WTC11 (cell line): Measurements from ENCODE around the gene ARMC6. TPM values are rescaled to one million over a fixed set of nuclear protein-coding genes. Genes with fewer than 3 reads are reported as not detected.

Experiments
- ATAC-seq: fragments of 200-7000 bp; cut with Tn5 transposase; 2 replicates; pipeline ENCODE4 v1.10.0; 2021; ENCODE audit warnings: mild to moderate bottlenecking, moderate library complexity
- CTCF ChIA-PET: fragments of 300-600 bp; sonication (Branson Sonifier 250); formaldehyde crosslinking; loops from one replicate; lab custom pipeline; 2021; ENCODE audit warnings: antibody characterized with exemption; lab: Charles Lee
- POLR2A ChIA-PET: fragments of 350-600 bp; sonication (Branson Sonifier 250); formaldehyde crosslinking; loops from one replicate; lab custom pipeline; 2021; ENCODE audit warnings: antibody characterized with exemption; lab: Charles Lee
- DNase-seq: peaks from one replicate; pipeline ENCODE4 v3.0.0; 2021; ENCODE audit warnings: low spot score
- H3K27ac Mint-ChIP-seq: 2 replicates; pipeline ENCODE4 v1.8.0; 2021; ENCODE audit warnings: mixed read lengths
- H3K27me3 Mint-ChIP-seq: 2 replicates; pipeline ENCODE4 v1.8.0; 2021; ENCODE audit warnings: low read depth, mild to moderate bottlenecking, moderate library complexity, mixed read lengths
- H3K36me3 Mint-ChIP-seq: 2 replicates; pipeline ENCODE4 v1.8.0; 2021; ENCODE audit warnings: mixed read lengths
- H3K4me1 Mint-ChIP-seq: 2 replicates; pipeline ENCODE4 v1.8.0; 2022; ENCODE audit warnings: mixed read lengths
- H3K4me3 Mint-ChIP-seq: 2 replicates; pipeline ENCODE4 v1.8.0; 2021; ENCODE audit warnings: mild to moderate bottlenecking, moderate library complexity, mixed read lengths
- H3K9me3 Mint-ChIP-seq: 2 replicates; pipeline ENCODE4 v1.8.0; 2021; ENCODE audit warnings: mixed read lengths
- ARID4B ChIP-seq: sonication (generic); formaldehyde crosslinking; IDR thresholded peaks from 2 replicates; pipeline ENCODE4 v1.8.0; 2023; ENCODE audit warnings: missing genetic modification reagents, mild to moderate bottlenecking, borderline replicate concordance
- CBFB ChIP-seq: sonication (generic); formaldehyde crosslinking; IDR thresholded peaks from 2 replicates; pipeline ENCODE4 v1.8.1; 2022; ENCODE audit warnings: mild to moderate bottlenecking, low read depth, missing genetic modification reagents
- CREB1 ChIP-seq: sonication (generic); formaldehyde crosslinking; IDR thresholded peaks from 2 replicates; pipeline ENCODE4 v1.8.0; 2023; ENCODE audit warnings: mild to moderate bottlenecking, missing genetic modification reagents
- E2F1 ChIP-seq: sonication (generic); formaldehyde crosslinking; IDR thresholded peaks from 2 replicates; pipeline ENCODE4 v1.8.0; 2022; ENCODE audit warnings: mild to moderate bottlenecking, missing genetic modification reagents
- E2F4 ChIP-seq: sonication (generic); formaldehyde crosslinking; IDR thresholded peaks from 2 replicates; pipeline ENCODE4 v1.8.1; 2022; ENCODE audit warnings: low read depth, mild to moderate bottlenecking, moderate library complexity, missing genetic modification reagents, borderline replicate concordance
- ETV6 ChIP-seq: sonication (generic); formaldehyde crosslinking; IDR thresholded peaks from 2 replicates; pipeline ENCODE4 v1.8.1; 2022; ENCODE audit warnings: mild to moderate bottlenecking, missing genetic modification reagents
- FOXK1 ChIP-seq: sonication (generic); formaldehyde crosslinking; IDR thresholded peaks from 2 replicates; pipeline ENCODE4 v1.8.0; 2022; ENCODE audit warnings: mild to moderate bottlenecking, moderate library complexity, missing genetic modification reagents
- MLX ChIP-seq: sonication (generic); formaldehyde crosslinking; IDR thresholded peaks from 2 replicates; pipeline ENCODE4 v1.8.1; 2023; ENCODE audit warnings: mild to moderate bottlenecking, missing genetic modification reagents, moderate library complexity
- NFE2L1 ChIP-seq: sonication (generic); formaldehyde crosslinking; IDR thresholded peaks from 2 replicates; pipeline ENCODE4 v1.8.1; 2023; ENCODE audit warnings: missing genetic modification reagents
- OVOL2 ChIP-seq: fragments of 250-450 bp; sonication (Bioruptor Pico); IDR thresholded peaks from 2 replicates; pipeline ENCODE4 v1.9.0; 2021; ENCODE audit warnings: mild to moderate bottlenecking, borderline replicate concordance
- SMAD3 ChIP-seq: sonication (generic); formaldehyde crosslinking; IDR thresholded peaks from 2 replicates; pipeline ENCODE4 v1.8.0; 2022; ENCODE audit warnings: missing genetic modification reagents, mild to moderate bottlenecking, borderline replicate concordance
- SMAD4 ChIP-seq: sonication (generic); formaldehyde crosslinking; IDR thresholded peaks from 2 replicates; pipeline ENCODE4 v1.8.0; 2022; ENCODE audit warnings: mild to moderate bottlenecking, missing genetic modification reagents
- SP1 ChIP-seq: sonication (generic); formaldehyde crosslinking; conservative IDR thresholded peaks from 2 replicates; pipeline ENCODE4 v1.8.1; 2022; ENCODE audit warnings: missing genetic modification reagents
- TEAD4 ChIP-seq: sonication (generic); formaldehyde crosslinking; IDR thresholded peaks from 2 replicates; pipeline ENCODE4 v1.8.0; 2022; ENCODE audit warnings: mild to moderate bottlenecking, missing genetic modification reagents
- ZBTB21 ChIP-seq: sonication (generic); formaldehyde crosslinking; IDR thresholded peaks from 2 replicates; pipeline ENCODE4 v1.8.1; 2023; ENCODE audit warnings: mild to moderate bottlenecking, missing genetic modification reagents, borderline replicate concordance
- ZNF281 ChIP-seq: sonication (generic); formaldehyde crosslinking; IDR thresholded peaks from 2 replicates; pipeline ENCODE4 v1.8.0; 2023; ENCODE audit warnings: mild to moderate bottlenecking, missing genetic modification reagents
- ZNF317 ChIP-seq: sonication (generic); formaldehyde crosslinking; IDR thresholded peaks from 2 replicates; pipeline ENCODE4 v1.8.1; 2023; ENCODE audit warnings: low read depth, mild to moderate bottlenecking, moderate library complexity, missing genetic modification reagents, borderline replicate concordance
- ZNF532 ChIP-seq: fragments of 250-450 bp; sonication (Bioruptor Pico); IDR thresholded peaks from 2 replicates; pipeline ENCODE4 v1.9.0; 2021; ENCODE audit warnings: mild to moderate bottlenecking, borderline replicate concordance
- total RNA-seq: library from RNA; stranded (reverse); gene quantifications from 3 replicates; pipeline ENCODE4 v1.2.3, GENCODE V29; 2021

The ARMC6 gene
- total RNA-seq, 1 experiment from 2014 or later, result 58.8 TPM

- TF ChIP-seq SMAD3 (CRISPR knock-in tag), result no peak
These were observed 48.1 kb upstream of the ARMC6 start (continued) for GRCh38 chr19:18985257-18985656.

GRCh38 chr19:18987456-18987855 is 45.9 kb upstream of the ARMC6 start:
- Mint-ChIP-seq H3K4me3 (no peak overlapping the region), H3K4me1 (peaks cover 7% of the 10 kb centered on the region; the same call in 1 of the 2 replicates), H3K9me3 (no peaks in the 10 kb centered on the region), H3K36me3 (no peaks in the 10 kb centered on the region; the same call in 1 of the 2 replicates), H3K27ac (no peak overlapping the region), H3K27me3 (peaks cover 13% of the 10 kb centered on the region)
- TF ChIP-seq CREB1 (CRISPR knock-in tag), result no peak
- no peak for TF ChIP-seq ETV6 (CRISPR knock-in tag)
- TF ChIP-seq FOXK1, result no peak
- TF ChIP-seq ZNF281 (CRISPR knock-in tag), result no peak
- TF ChIP-seq E2F1 (CRISPR knock-in tag), result no peak
- TF ChIP-seq OVOL2 (CRISPR knock-in tag), result no peak
- TF ChIP-seq ZNF532 (CRISPR knock-in tag), result no peak
- TF ChIP-seq ZNF317 (CRISPR knock-in tag), result no peak
- no peak for TF ChIP-seq ARID4B (CRISPR knock-in tag)
- TF ChIP-seq MLX (CRISPR knock-in tag), result no peak
- no peak for TF ChIP-seq SMAD4
- no peak for TF ChIP-seq SP1 (CRISPR knock-in tag)
- no peak for TF ChIP-seq NFE2L1 (CRISPR knock-in tag)
- TF ChIP-seq CBFB (CRISPR knock-in tag), result no peak
- TF ChIP-seq ZBTB21 (CRISPR knock-in tag), result no peak
- no peak for TF ChIP-seq E2F4 (CRISPR knock-in tag)
- TF ChIP-seq TEAD4, result no peak
- ChIA-PET POLR2A (no interaction called here), CTCF (interaction anchor here (0.6 to 3.8 kb wide), 29 partner anchors 8 to 543 kb away, joined by 3 to 47 read pairs (median 5); partner anchors contain the start of genes CERS1, COPE, DDX49 and HOMER3)
- ATAC-seq, result no peak
- DNase-seq, result no peak
